Measurements from ENCODE around the gene SS18. TPM values are rescaled to one million over a fixed set of nuclear protein-coding genes. Genes with fewer than 3 reads are reported as not detected.

The SS18 gene
- total and polyA plus RNA-seq, 2 of the 13 experiments (the other 11 are each of a cell fraction or from before 2014, with no cell fraction given) = 49.2 to 82.7 TPM

GRCh38 chr18:26091047-26091630, 726 bp upstream of the SS18 start (continued):
- TF ChIP-seq MTERF4 (CRISPR knock-in tag; IDR thresholded peaks at IDR 0.05) = peak; percentile 68; the same call in 1 of the 2 replicates
- TF ChIP-seq TSC22D2 (CRISPR knock-in tag; IDR thresholded peaks at IDR 0.05; ENCODE audit: borderline replicate concordance) = no peak
- peak; percentile 14 for TF ChIP-seq ASH2L (IDR thresholded peaks at IDR 0.05; ENCODE audit: insufficient read length, low read depth, low read length)
- TF ChIP-seq ZNF580 (CRISPR knock-in tag; IDR thresholded peaks at IDR 0.05; ENCODE audit: borderline replicate concordance, low read depth) = peak; percentile 18; the same call in 1 of the 2 replicates
- TF ChIP-seq ZNF101 (CRISPR knock-in tag; IDR thresholded peaks at IDR 0.05; ENCODE audit: borderline replicate concordance, low read depth) = no peak
- no peak for TF ChIP-seq ZNF776 (CRISPR knock-in tag; IDR thresholded peaks at IDR 0.05)
- TF ChIP-seq CCDC6 (CRISPR knock-in tag; IDR thresholded peaks at IDR 0.05) = no peak
- no peak for TF ChIP-seq ZBTB26 (CRISPR knock-in tag; IDR thresholded peaks at IDR 0.05; ENCODE audit: borderline replicate concordance)
- no peak for TF ChIP-seq MIER2 (CRISPR knock-in tag; IDR thresholded peaks at IDR 0.05)
- TF ChIP-seq MYC (CRISPR knock-in tag; IDR thresholded peaks at IDR 0.05; ENCODE audit: borderline replicate concordance) = peak; percentile 54; the same call in 1 of the 2 replicates
- no peak for TF ChIP-seq NFE2 (CRISPR knock-in tag; IDR thresholded peaks at IDR 0.05)
- TF ChIP-seq ZFAT (CRISPR knock-in tag; conservative IDR thresholded peaks at IDR 0.05) = no peak
- TF ChIP-seq PAWR (CRISPR knock-in tag; IDR thresholded peaks at IDR 0.05; ENCODE audit: borderline replicate concordance) = no peak
- 0 out of 2 replicates have a peak, but pooled peaks have one; percentile 38 for TF ChIP-seq TBX3 (IDR thresholded peaks at IDR 0.05; ENCODE audit: borderline replicate concordance)
- TF ChIP-seq MAFG (CRISPR knock-in tag; IDR thresholded peaks at IDR 0.05) = no peak
- TF ChIP-seq ZNF549 (CRISPR knock-in tag; IDR thresholded peaks at IDR 0.05) = no peak
- TF ChIP-seq ZNF10 (CRISPR knock-in tag; IDR thresholded peaks at IDR 0.05; ENCODE audit: borderline replicate concordance, low read depth) = no peak
- no peak for TF ChIP-seq CBX2 (IDR thresholded peaks at IDR 0.05; ENCODE audit: low read depth, low read length)
- no peak; the same call in 1 of the 2 replicates for TF ChIP-seq CBX2 (CRISPR knock-in tag; IDR thresholded peaks at IDR 0.05; ENCODE audit: low read depth)
- TF ChIP-seq ZNF839 (CRISPR knock-in tag; IDR thresholded peaks at IDR 0.05; ENCODE audit: borderline replicate concordance) = no peak
- no peak for TF ChIP-seq HDAC6 (IDR thresholded peaks at IDR 0.05; ENCODE audit: low read depth, low read length)
- TF ChIP-seq ZNF709 (CRISPR knock-in tag; IDR thresholded peaks at IDR 0.05) = no peak
- TF ChIP-seq ZNF557 (CRISPR knock-in tag; IDR thresholded peaks at IDR 0.05) = no peak
- no peak for TF ChIP-seq WIZ (CRISPR knock-in tag; IDR thresholded peaks at IDR 0.05)
- no peak for TF ChIP-seq ZNF713 (CRISPR knock-in tag; IDR thresholded peaks at IDR 0.05)
- no peak for TF ChIP-seq TMF1 (CRISPR knock-in tag; IDR thresholded peaks at IDR 0.05; ENCODE audit: low read depth)
- no peak for TF ChIP-seq HNRNPK (IDR thresholded peaks at IDR 0.05; ENCODE audit: low read depth, low read length, poor library complexity, severe bottlenecking)
- TF ChIP-seq ZBTB14 (CRISPR knock-in tag; IDR thresholded peaks at IDR 0.05) = no peak
- no peak for TF ChIP-seq SRSF1 (optimal IDR thresholded peaks at IDR 0.05; ENCODE audit: low read depth, low read length)

Data from HepG2 (cell line).